ENCODE measurements around the gene PTPRU.

PTPRU gene

DNA sequence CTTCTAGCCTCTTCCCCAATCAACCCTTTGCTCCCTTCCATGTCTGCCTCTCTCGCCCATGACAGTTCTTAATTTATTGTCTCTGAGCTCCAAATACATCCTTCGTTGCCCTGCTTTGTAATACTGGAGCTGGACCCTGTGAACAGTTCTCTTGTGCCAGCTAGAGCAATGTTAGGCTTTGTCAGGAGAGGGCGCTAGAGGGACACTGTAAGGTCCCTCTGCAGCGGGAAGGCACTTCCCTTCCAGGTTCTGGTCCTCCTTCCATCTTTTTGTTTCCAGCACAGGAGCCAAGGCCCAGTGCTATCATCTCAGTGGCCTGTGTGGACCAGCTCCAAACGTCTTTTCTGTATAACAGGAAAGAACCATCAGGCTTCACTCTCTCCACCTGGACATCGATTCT is 95.9 kb downstream of the PTPRU start:
- H3K9me3 ChIP-seq (ENCODE audit: low read length): no peaks in the 10 kb centered on the region
- no peaks in the 10 kb centered on the region for H3K36me3 ChIP-seq (ENCODE audit: insufficient read depth, low read length)
- no peaks in the 10 kb centered on the region for H3K27me3 ChIP-seq (ENCODE audit: control insufficient read depth in 1 of 2, insufficient read depth in 2 of 2, low read length in 2 of 2)
- no peak overlapping the region for H3K27ac ChIP-seq (ENCODE audit: low read depth, low read length)
- no peak overlapping the region for H3K9ac ChIP-seq (ENCODE audit: low read length)
- no peaks in the 10 kb centered on the region for H3K4me1 ChIP-seq (ENCODE audit: insufficient read depth, low read length)
- no peak overlapping the region for H3K4me3 ChIP-seq (ENCODE audit: low read depth in 1 of 2, low read length in 2 of 2)

GRCh38 chr1:29333008-29333407 is 96.7 kb downstream of the PTPRU start:
- H3K9ac ChIP-seq (ENCODE audit: low read length): no peak overlapping the region
- H3K27me3 ChIP-seq (ENCODE audit: control insufficient read depth in 1 of 2, insufficient read depth in 2 of 2, low read length in 2 of 2): no peaks in the 10 kb centered on the region
- H3K4me1 ChIP-seq (ENCODE audit: insufficient read depth, low read length): no peaks in the 10 kb centered on the region
- H3K36me3 ChIP-seq (ENCODE audit: insufficient read depth, low read length): no peaks in the 10 kb centered on the region
- no peaks in the 10 kb centered on the region for H3K9me3 ChIP-seq (ENCODE audit: low read length)
- H3K27ac ChIP-seq (ENCODE audit: low read depth, low read length): no peak overlapping the region
- no peak overlapping the region for H3K4me3 ChIP-seq (ENCODE audit: low read depth in 1 of 2, low read length in 2 of 2)

DNA sequence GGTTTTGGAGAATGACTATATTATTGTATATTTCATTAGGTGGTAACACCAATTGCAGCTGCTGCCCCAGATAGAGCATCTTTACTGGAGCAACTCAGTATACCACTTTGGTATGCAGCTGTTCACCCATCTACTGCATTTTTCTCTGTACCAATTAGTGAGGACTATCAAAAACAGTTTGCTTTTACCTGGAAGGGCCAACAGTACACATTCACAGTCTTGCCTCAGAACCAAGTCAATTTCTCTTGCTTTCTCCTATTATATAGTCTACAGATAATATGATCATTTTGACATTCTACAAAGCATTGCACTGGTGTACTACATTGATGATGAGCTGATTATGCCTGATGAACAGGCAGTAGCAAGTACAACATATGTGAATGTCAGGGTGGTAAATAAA is 99.3 kb downstream of the PTPRU start:
- Histone ChIP-seq H3K27me3 (ENCODE audit: control insufficient read depth in 1 of 2, insufficient read depth in 2 of 2, low read length in 2 of 2) (no peaks in the 10 kb centered on the region), H3K4me3 (ENCODE audit: low read depth in 1 of 2, low read length in 2 of 2) (no peak overlapping the region), H3K27ac (ENCODE audit: low read depth, low read length) (no peak overlapping the region), H3K9ac (ENCODE audit: low read length) (no peak overlapping the region), H3K4me1 (ENCODE audit: insufficient read depth, low read length) (no peaks in the 10 kb centered on the region), H3K9me3 (ENCODE audit: low read length) (no peaks in the 10 kb centered on the region), H3K36me3 (ENCODE audit: insufficient read depth, low read length) (no peaks in the 10 kb centered on the region)

- no peaks in the 10 kb centered on the region for H3K9me3 ChIP-seq (ENCODE audit: low read length)
- H3K27me3 ChIP-seq (ENCODE audit: control insufficient read depth in 1 of 2, insufficient read depth in 2 of 2, low read length in 2 of 2): peaks cover 0 to 5% of the 10 kb centered on the region in 2 donors
- H3K4me3 ChIP-seq (ENCODE audit: low read depth in 1 of 2, low read length in 2 of 2): no peak overlapping the region
- no peaks in the 10 kb centered on the region for H3K4me1 ChIP-seq (ENCODE audit: insufficient read depth, low read length)
- H3K9ac ChIP-seq (ENCODE audit: low read length): no peak overlapping the region
- H3K36me3 ChIP-seq (ENCODE audit: insufficient read depth, low read length): no peaks in the 10 kb centered on the region
- no peak overlapping the region for H3K27ac ChIP-seq (ENCODE audit: low read depth, low read length)
Measured at GRCh38 chr1:29338908-29339575, 102.7 kb downstream of the PTPRU start.

DNA sequence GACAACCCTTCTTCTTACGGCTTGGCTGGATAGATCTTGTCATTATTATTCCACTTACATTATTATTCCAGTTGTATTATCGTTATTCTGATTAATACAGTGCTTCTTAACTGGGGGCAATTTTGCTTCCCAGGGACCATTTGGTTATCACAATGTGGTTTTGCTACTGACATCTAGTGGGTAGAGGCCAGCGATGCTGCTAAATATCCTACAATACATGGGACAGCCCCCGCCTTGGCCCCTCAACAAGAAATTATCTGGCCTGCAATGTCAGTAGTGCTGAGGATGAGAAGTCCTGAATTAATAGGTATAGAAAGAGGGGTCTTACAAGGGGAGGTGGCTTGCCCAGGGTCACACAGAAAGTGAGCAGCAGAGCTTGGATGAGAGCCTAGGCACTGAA is 105.6 kb downstream of the PTPRU start:
- no peak overlapping the region for H3K4me3 ChIP-seq (ENCODE audit: low read depth in 1 of 2, low read length in 2 of 2)
- H3K27ac ChIP-seq (ENCODE audit: low read depth, low read length): no peak overlapping the region
- peaks cover 0 to 5% of the 10 kb centered on the region in 2 donors for H3K27me3 ChIP-seq (ENCODE audit: control insufficient read depth in 1 of 2, insufficient read depth in 2 of 2, low read length in 2 of 2)
- H3K9me3 ChIP-seq (ENCODE audit: low read length): no peaks in the 10 kb centered on the region
- H3K9ac ChIP-seq (ENCODE audit: low read length): no peak overlapping the region
- H3K36me3 ChIP-seq (ENCODE audit: insufficient read depth, low read length): no peaks in the 10 kb centered on the region
- H3K4me1 ChIP-seq (ENCODE audit: insufficient read depth, low read length): no peaks in the 10 kb centered on the region

GRCh38 chr1:29342351-29342750 is 106.0 kb downstream of the PTPRU start:
- H3K9me3 ChIP-seq (ENCODE audit: low read length): no peaks in the 10 kb centered on the region
- H3K4me3 ChIP-seq (ENCODE audit: low read depth in 1 of 2, low read length in 2 of 2): no peak overlapping the region
- H3K36me3 ChIP-seq (ENCODE audit: insufficient read depth, low read length): no peaks in the 10 kb centered on the region
- no peaks in the 10 kb centered on the region for H3K4me1 ChIP-seq (ENCODE audit: insufficient read depth, low read length)
- H3K27ac ChIP-seq (ENCODE audit: low read depth, low read length): no peak overlapping the region
- H3K9ac ChIP-seq (ENCODE audit: low read length): no peak overlapping the region
- H3K27me3 ChIP-seq (ENCODE audit: control insufficient read depth in 1 of 2, insufficient read depth in 2 of 2, low read length in 2 of 2): peaks cover 0 to 5% of the 10 kb centered on the region in 2 donors

GRCh38 chr1:29342983-29343382 is 106.7 kb downstream of the PTPRU start:
- Histone ChIP-seq H3K4me3 (ENCODE audit: low read depth in 1 of 2, low read length in 2 of 2) (no peak overlapping the region), H3K4me1 (ENCODE audit: insufficient read depth, low read length) (no peaks in the 10 kb centered on the region), H3K27ac (ENCODE audit: low read depth, low read length) (no peak overlapping the region), H3K9me3 (ENCODE audit: low read length) (no peaks in the 10 kb centered on the region), H3K9ac (ENCODE audit: low read length) (no peak overlapping the region), H3K36me3 (ENCODE audit: insufficient read depth, low read length) (no peaks in the 10 kb centered on the region), H3K27me3 (ENCODE audit: control insufficient read depth in 1 of 2, insufficient read depth in 2 of 2, low read length in 2 of 2) (peaks cover 0 to 5% of the 10 kb centered on the region in 2 donors)

DNA sequence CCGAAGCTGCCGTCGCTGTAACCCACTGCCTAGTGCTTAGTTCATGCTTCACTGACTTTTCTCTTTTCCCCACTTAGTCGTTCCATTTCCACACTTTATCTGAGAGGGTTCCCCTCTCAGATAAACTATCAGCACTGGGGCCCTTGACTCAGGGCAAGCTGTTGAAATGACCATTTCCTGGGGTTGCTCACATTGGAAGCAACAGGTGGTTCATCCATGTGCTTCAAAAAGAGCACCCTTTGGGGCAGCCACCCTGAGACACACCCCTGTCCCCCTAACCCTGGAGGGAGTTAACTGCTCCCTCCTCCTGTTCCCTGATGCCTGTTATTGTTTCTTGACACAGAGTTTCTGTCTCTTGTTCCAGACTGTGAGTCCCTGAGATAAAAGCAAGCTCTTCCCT is 107.2 kb downstream of the PTPRU start:
- Histone ChIP-seq H3K9ac (ENCODE audit: low read length) (no peak overlapping the region), H3K27ac (ENCODE audit: low read depth, low read length) (no peak overlapping the region), H3K9me3 (ENCODE audit: low read length) (no peaks in the 10 kb centered on the region), H3K4me3 (ENCODE audit: low read depth in 1 of 2, low read length in 2 of 2) (no peak overlapping the region), H3K27me3 (ENCODE audit: control insufficient read depth in 1 of 2, insufficient read depth in 2 of 2, low read length in 2 of 2) (peaks cover 0 to 5% of the 10 kb centered on the region in 2 donors), H3K36me3 (ENCODE audit: insufficient read depth, low read length) (no peaks in the 10 kb centered on the region), H3K4me1 (ENCODE audit: insufficient read depth, low read length) (no peaks in the 10 kb centered on the region)

DNA sequence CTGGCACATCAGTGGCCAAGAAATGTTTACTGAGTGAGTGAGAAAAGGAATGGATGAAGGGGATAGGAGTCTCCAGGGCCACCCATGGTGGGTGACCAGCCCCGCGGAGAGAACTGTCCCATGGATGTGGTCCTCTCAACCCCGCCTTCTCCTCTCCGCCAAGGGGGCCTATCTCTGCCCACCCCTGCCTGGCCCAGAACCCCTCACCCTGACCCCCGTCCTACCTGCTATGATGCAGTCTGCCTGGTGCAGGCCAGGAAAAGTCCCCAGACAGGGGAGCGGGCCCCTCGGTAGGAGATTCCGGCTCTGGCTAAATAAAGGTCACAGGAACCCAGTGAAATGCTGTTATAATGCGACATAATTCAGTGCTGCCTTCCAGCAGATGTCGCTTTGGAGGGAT is 107.6 kb downstream of the PTPRU start:
- Histone ChIP-seq H3K4me3 (ENCODE audit: low read depth in 1 of 2, low read length in 2 of 2) (no peak overlapping the region), H3K27me3 (ENCODE audit: control insufficient read depth in 1 of 2, insufficient read depth in 2 of 2, low read length in 2 of 2) (peaks cover 0 to 5% of the 10 kb centered on the region in 2 donors), H3K4me1 (ENCODE audit: insufficient read depth, low read length) (no peaks in the 10 kb centered on the region), H3K27ac (ENCODE audit: low read depth, low read length) (no peak overlapping the region), H3K9me3 (ENCODE audit: low read length) (no peaks in the 10 kb centered on the region), H3K36me3 (ENCODE audit: insufficient read depth, low read length) (no peaks in the 10 kb centered on the region), H3K9ac (ENCODE audit: low read length) (no peak overlapping the region)

DNA sequence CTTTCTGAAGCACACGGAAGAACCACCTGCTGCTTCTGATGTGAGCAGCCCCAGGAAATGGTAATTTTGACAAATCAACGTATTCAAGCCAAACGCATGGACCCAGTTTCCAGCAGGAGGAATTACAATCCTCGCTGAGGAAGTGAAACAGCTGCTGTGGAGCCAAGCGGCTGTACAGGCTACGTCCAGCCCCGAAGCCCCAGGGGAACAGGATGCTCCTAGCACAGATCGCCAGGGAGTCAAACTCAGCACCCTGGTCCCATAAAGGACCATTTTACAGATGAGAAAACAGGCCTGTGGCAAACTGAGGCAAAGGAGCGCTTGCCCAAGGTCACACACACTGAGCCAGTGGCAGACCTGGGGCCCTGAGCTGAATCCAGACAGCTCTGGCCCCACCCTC is 108.0 kb downstream of the PTPRU start:
- H3K27me3 ChIP-seq (ENCODE audit: control insufficient read depth in 1 of 2, insufficient read depth in 2 of 2, low read length in 2 of 2): peaks cover 0 to 5% of the 10 kb centered on the region in 2 donors
- H3K4me1 ChIP-seq (ENCODE audit: insufficient read depth, low read length): no peaks in the 10 kb centered on the region
- no peak overlapping the region for H3K9ac ChIP-seq (ENCODE audit: low read length)
- H3K36me3 ChIP-seq (ENCODE audit: insufficient read depth, low read length): no peaks in the 10 kb centered on the region
- no peak overlapping the region for H3K27ac ChIP-seq (ENCODE audit: low read depth, low read length)
- H3K9me3 ChIP-seq (ENCODE audit: low read length): no peaks in the 10 kb centered on the region
- H3K4me3 ChIP-seq (ENCODE audit: low read depth in 1 of 2, low read length in 2 of 2): no peak overlapping the region

GRCh38 chr1:29346576-29346975 is 110.3 kb downstream of the PTPRU start:
- no peaks in the 10 kb centered on the region for H3K36me3 ChIP-seq (ENCODE audit: insufficient read depth, low read length)
- peaks cover 0 to 5% of the 10 kb centered on the region in 2 donors for H3K27me3 ChIP-seq (ENCODE audit: control insufficient read depth in 1 of 2, insufficient read depth in 2 of 2, low read length in 2 of 2)
- no peaks in the 10 kb centered on the region for H3K4me1 ChIP-seq (ENCODE audit: insufficient read depth, low read length)
- H3K9ac ChIP-seq (ENCODE audit: low read length): no peak overlapping the region
- no peak overlapping the region for H3K27ac ChIP-seq (ENCODE audit: low read depth, low read length)
- no peak overlapping the region for H3K4me3 ChIP-seq (ENCODE audit: low read depth in 1 of 2, low read length in 2 of 2)
- H3K9me3 ChIP-seq (ENCODE audit: low read length): no peaks in the 10 kb centered on the region

DNA sequence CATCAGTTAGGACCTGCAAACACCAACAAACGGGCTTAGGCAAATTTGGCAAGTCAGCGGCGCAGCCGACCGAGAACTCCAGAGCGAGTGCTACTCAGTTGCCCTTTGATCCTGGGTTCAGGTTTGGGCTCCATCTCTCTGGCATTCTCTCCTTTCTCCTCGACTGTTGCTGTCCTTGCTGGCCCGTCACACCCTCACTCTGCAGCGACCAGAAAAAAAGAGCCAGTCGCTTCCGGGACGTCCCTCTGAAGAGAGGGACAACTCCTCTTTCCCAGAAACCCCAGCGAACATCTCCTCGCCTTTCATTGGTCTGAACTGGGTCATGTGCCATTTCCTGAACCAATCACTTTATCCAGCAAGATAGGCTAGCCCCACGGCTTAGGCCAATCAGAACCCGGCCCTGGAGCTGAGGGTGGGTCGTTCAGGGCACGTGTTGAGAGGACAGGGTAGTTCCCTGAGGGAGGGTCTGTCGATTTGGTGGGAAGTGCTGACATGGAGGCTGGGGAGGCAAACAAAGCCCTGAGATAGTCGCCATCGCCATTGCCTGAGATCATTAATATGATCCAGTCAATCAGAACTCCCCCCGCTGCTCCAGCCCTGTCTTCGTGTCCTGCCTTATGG is 113.7 kb downstream of the PTPRU start:
- H3K36me3 ChIP-seq (ENCODE audit: insufficient read depth, low read length): no peaks in the 10 kb centered on the region
- no peaks in the 10 kb centered on the region for H3K9me3 ChIP-seq (ENCODE audit: low read length)
- no peaks in the 10 kb centered on the region for H3K27me3 ChIP-seq (ENCODE audit: control insufficient read depth in 1 of 2, insufficient read depth in 2 of 2, low read length in 2 of 2)
- no peaks in the 10 kb centered on the region for H3K4me1 ChIP-seq (ENCODE audit: insufficient read depth, low read length)
- no peak overlapping the region for H3K4me3 ChIP-seq (ENCODE audit: low read depth in 1 of 2, low read length in 2 of 2)
- H3K9ac ChIP-seq (ENCODE audit: low read length): no peak overlapping the region
- H3K27ac ChIP-seq (ENCODE audit: low read depth, low read length): no peak overlapping the region
